Urinary bladder (tissue), 4 donors: ENCODE results near the gene SMURF1. TPM values are rescaled to one million over a fixed set of nuclear protein-coding genes. Genes with fewer than 3 reads are reported as not detected.

Experiments
- DNase-seq: peaks from one replicate; pipeline ENCODE4 v3.0.0-alpha.2; 2015; ENCODE audit errors: extremely low spot score
- H3K27ac ChIP-seq: one replicate; pipeline ENCODE4 v1.5.1; 2013; ENCODE audit warnings: low read depth, mild to moderate bottlenecking, moderate library complexity
- H3K36me3 ChIP-seq: one replicate; pipeline ENCODE4 v1.6.1; 2013; ENCODE audit warnings: mild to moderate bottlenecking, moderate library complexity; ENCODE audit not compliant: insufficient read depth
- H3K4me1 ChIP-seq: one replicate; pipeline ENCODE4 v1.6.1; 2013; ENCODE audit warnings: mild to moderate bottlenecking, moderate library complexity; ENCODE audit not compliant: insufficient read depth
- H3K4me3 ChIP-seq: one replicate; pipeline ENCODE4 v1.5.1; 2013; ENCODE audit warnings: low read depth, low read length
- WGBS: extraction: QIAGEN DNeasy Blood & Tissue Kit; methylation state at CpG from one replicate; pipeline ENCODE4 v1.1.7; 2013; 5-methylcytosine and 5-hydroxymethylcytosine counted together
- polyA plus RNA-seq: library from polyadenylated mRNA; stranded (reverse); fragments of 200-250 nt; gene quantifications from one replicate; pipeline ENCODE4 v1.2.3, GENCODE V29; 2013
- total RNA-seq: library from RNA; depleted of rRNA; stranded (reverse); fragments of >200 nt; gene quantifications from one replicate; pipeline ENCODE4 v1.2.3, GENCODE V29; 2014
- donor health status: healthy with polysubstance abuse.
- donor health status: healthy.

SMURF1 gene
- total and polyA plus RNA-seq, 2 donors: 11.6 to 19.7 TPM

DNA sequence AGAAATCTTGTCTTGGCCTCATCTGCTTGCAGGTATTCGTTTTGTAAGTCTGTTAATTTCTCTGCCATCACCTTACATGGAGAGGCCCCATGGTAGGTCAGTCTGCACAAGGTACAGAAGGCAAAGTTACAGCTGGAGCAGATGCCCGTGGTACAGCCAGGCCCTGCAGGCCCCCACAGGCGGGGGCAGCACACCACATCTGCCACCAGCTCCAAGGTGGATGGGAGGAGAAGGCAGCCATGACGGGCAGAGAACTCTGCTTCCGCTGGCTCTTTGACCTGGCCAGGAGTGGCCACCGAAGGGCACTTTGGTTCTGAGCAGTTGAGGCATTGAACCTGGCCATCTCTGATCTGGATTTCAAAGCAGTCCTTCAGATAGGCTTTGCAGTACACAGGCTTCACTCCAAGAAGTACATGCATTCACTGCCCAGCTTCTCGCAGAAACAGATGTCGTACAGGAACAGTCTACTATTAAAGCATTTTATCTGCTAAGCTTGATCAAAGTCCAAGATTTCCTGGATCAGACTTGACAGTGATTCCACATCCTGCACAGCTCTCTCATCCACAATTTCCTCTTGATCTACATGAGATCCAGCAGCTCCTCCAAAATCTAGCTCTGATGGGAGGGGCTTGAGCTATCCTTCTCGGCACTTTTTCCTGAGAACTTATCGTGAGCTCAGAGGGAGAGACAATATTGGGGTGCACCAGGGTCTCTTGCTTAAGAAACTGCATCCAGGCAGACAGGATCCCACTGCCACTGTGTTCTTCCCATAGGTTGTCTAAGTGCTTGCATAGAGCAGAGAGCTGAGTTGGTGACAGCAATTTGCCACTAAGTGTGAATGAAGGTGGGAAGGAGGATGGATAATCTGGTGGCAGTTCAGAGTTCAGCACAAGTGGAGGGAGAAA, 144.8 kb downstream of the SMURF1 start:
- no peaks in the 10 kb centered on the region for H3K4me1 ChIP-seq
- H3K4me3 ChIP-seq: no peak overlapping the region
- DNase-seq: no peak
- peaks cover 2% of the 10 kb centered on the region for H3K36me3 ChIP-seq
- 70% methylated on average over 10 of the region's 10 CpGs for WGBS
- H3K27ac ChIP-seq: no peak overlapping the region

DNA sequence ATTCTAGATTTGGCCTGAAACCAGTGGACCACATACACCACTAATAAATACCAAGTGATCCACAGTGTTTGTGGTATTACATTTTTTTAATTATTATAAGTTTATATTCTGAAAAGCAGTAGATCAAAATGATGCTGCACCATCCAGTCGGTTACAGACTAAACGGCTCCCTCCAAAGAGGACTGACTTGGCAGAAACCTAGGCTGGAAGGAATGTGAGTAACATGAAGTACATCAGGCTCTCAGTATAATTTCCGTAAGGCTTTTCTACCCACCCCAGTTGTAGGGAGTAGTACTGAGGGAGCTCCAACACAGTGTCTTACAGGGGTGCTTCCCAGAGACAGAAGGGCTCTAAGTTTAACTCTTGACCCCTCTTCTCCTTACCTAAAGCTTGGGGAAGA, 146.1 kb downstream of the SMURF1 start:
- DNase-seq: no peak
- 63% methylated on average over 3 of the region's 3 CpGs for WGBS
- H3K36me3 ChIP-seq: peaks cover 2% of the 10 kb centered on the region
- H3K4me1 ChIP-seq: no peaks in the 10 kb centered on the region
- no peak overlapping the region for H3K27ac ChIP-seq
- H3K4me3 ChIP-seq: no peak overlapping the region

DNA sequence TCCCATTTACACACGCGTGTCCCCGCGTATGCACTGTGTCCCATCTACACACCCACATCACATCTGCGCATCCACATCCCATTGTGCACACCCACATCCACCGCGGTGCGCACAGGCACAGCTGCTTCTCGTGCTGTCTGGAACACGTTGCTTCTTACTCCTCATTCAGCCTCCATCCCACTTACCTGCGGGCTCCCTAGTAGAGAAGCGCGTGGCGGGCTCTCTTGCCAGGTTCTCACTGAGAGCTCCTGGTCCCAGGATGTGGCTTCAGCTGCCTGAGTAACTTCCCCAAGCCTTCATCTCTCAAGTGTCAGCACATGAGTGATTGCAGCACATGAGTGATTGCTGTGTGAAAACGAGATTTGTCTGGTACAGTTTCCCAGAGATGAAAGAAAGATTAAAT, 147.8 kb downstream of the SMURF1 start:
- H3K4me3 ChIP-seq: no peak overlapping the region
- H3K27ac ChIP-seq: no peak overlapping the region
- WGBS: 95% methylated on average over 15 of the region's 15 CpGs
- peaks cover 8% of the 10 kb centered on the region for H3K36me3 ChIP-seq
- H3K4me1 ChIP-seq: no peaks in the 10 kb centered on the region
- DNase-seq: no peak

DNA sequence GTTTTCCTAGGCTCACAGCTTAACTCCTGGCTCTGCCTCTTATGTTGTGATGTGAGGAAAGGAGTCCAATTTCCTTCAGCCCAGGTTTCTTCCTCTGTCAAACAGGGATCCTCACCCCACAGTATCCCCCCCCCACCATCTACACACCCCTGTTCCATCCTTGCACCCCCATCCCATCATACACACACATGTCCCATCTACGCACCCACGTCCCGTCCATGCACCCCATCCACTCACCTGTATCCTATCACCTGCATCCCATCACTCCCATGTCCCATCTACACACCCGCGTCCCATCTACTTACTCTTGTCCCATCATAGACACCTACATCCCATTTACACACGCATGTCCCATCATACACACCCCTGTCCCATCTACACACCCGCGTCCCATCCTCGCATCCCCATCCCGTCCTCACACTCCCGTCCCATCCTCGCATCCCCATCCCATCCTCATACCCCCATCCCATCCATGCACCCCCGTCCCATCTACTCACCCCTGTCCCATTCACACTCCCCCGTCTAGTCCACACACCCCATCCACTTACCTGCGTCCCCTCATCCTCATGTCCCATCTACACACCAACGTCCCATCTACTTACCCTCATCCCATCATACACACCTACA, 148.3 kb downstream of the SMURF1 start:
- H3K4me3 ChIP-seq: no peak overlapping the region
- peaks cover 10% of the 10 kb centered on the region for H3K36me3 ChIP-seq
- no peak overlapping the region for H3K27ac ChIP-seq
- no peak for DNase-seq
- H3K4me1 ChIP-seq: no peaks in the 10 kb centered on the region
- 97% methylated on average over 16 of the region's 16 CpGs for WGBS

DNA sequence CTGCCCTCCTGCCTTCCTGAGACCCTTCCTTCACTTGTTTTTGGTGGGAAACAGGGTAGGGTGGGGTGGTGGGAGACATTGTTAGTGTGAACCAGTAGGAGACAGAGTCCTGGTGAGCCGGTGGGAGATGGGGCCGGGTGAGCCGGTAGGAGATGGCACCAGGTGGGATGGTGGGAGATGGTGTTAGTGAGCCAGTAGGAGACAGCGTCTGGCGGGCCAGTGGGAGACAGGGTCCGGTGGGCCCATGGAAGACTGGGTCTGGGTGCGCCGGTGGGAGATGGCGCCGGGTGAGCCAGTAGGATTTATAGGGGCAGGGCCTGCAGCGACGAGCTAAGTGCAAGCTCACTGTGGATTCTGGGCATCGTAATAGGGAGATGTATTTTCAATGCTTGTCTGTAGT, 148.8 kb downstream of the SMURF1 start:
- H3K4me1 ChIP-seq: no peaks in the 10 kb centered on the region
- no peak for DNase-seq
- H3K4me3 ChIP-seq: no peak overlapping the region
- no peak overlapping the region for H3K27ac ChIP-seq
- WGBS: 93% methylated on average over 13 of the region's 13 CpGs
- H3K36me3 ChIP-seq: peaks cover 10% of the 10 kb centered on the region

- WGBS: 93% methylated on average over 34 of the region's 34 CpGs
- Histone ChIP-seq H3K36me3 (peaks cover 14% of the 10 kb centered on the region), H3K4me3 (no peak overlapping the region), H3K4me1 (no peaks in the 10 kb centered on the region), H3K27ac (no peak overlapping the region)
- no peak for DNase-seq
Measured at GRCh38 chr7:98994046-98994944, 149.6 kb downstream of the SMURF1 start.

GRCh38 chr7:98993024-98993897, 150.6 kb downstream of the SMURF1 start:
- 90% methylated on average over 32 of the region's 32 CpGs for WGBS
- H3K36me3 ChIP-seq: peaks cover 12% of the 10 kb centered on the region
- no peaks in the 10 kb centered on the region for H3K4me1 ChIP-seq
- DNase-seq: no peak
- H3K4me3 ChIP-seq: no peak overlapping the region
- no peak overlapping the region for H3K27ac ChIP-seq

GRCh38 chr7:98992076-98992475, 151.8 kb downstream of the SMURF1 start:
- DNase-seq: no peak
- no peak overlapping the region for H3K4me3 ChIP-seq
- H3K4me1 ChIP-seq: no peaks in the 10 kb centered on the region
- 93% methylated on average over 16 of the region's 16 CpGs for whole genome bisulfite sequencing
- no peak overlapping the region for H3K27ac ChIP-seq
- peaks cover 12% of the 10 kb centered on the region for H3K36me3 ChIP-seq

GRCh38 chr7:98991141-98991540, 152.8 kb downstream of the SMURF1 start:
- Histone ChIP-seq H3K4me1 (no peaks in the 10 kb centered on the region), H3K4me3 (no peak overlapping the region), H3K36me3 (peaks cover 12% of the 10 kb centered on the region), H3K27ac (no peak overlapping the region)
- DNase-seq: no peak
- WGBS: 95% methylated on average over 14 of the region's 14 CpGs

DNA sequence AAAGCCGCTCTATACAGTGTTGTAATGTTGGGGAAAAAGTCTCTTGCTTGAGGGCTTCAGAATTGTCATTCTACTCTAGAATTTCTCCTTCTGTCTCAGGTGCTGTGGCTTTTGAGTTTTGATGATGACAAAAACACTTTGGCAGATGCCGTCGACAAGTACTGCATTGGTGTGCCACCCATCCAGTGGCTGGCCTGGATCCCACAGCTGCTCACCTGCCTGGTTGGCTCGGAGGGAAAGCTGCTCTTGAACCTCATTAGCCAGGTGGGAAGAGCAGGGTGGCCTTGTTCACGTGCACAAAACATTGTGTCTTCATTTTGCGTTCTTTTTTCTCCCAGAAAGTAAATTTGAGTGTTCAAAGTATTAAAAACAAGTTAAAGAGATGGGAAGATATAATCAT, 153.6 kb downstream of the SMURF1 start:
- 95% methylated on average over 6 of the region's 6 CpGs for WGBS
- no peak for DNase-seq
- Histone ChIP-seq H3K27ac (no peak overlapping the region), H3K36me3 (peaks cover 12% of the 10 kb centered on the region), H3K4me1 (no peaks in the 10 kb centered on the region), H3K4me3 (no peak overlapping the region)

GRCh38 chr7:98988641-98989040, 155.3 kb downstream of the SMURF1 start:
- Histone ChIP-seq H3K27ac (no peak overlapping the region), H3K4me1 (no peaks in the 10 kb centered on the region), H3K36me3 (peaks cover 12% of the 10 kb centered on the region), H3K4me3 (no peak overlapping the region)
- WGBS: 96% methylated on average over 15 of the region's 15 CpGs
- DNase-seq: no peak

GRCh38 chr7:98985945-98986344, 158.0 kb downstream of the SMURF1 start:
- Histone ChIP-seq H3K27ac (no peak overlapping the region), H3K4me1 (no peaks in the 10 kb centered on the region), H3K36me3 (peaks cover 4% of the 10 kb centered on the region), H3K4me3 (no peak overlapping the region)
- no peak for DNase-seq

DNA sequence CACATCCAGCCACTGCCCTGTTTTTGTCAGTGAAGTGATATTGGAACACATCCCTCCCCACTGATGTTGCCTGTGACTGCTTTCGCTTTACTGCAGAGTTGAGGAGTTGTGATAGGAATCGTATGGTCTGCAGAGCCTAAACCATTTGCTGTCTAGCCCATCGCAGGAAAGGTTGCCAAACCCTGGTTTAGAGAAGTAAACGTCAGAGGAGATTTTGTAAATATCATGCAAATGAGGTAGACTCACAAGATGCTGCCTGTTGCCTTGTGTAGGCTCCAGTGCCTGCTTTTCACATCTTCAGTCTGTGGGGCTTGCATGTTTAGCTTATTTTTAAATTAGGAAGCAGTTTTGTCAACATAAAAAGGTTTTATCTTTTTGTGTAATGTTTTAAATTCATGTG, 158.5 kb downstream of the SMURF1 start:
- DNase-seq: no peak
- Histone ChIP-seq H3K4me3 (no peak overlapping the region), H3K4me1 (no peaks in the 10 kb centered on the region), H3K36me3 (peaks cover 4% of the 10 kb centered on the region), H3K27ac (no peak overlapping the region)
- WGBS: 58% methylated on average over 4 of the region's 4 CpGs
